Common myeloid progenitor, CD34-positive (primary cell): ENCODE data around the gene SLC8A1.

ENCODE experiments used
- CTCF ChIA-PET: fragments of 350-600 bp; sonication (Branson Sonifier 250); formaldehyde crosslinking; loops from one replicate; lab custom pipeline; 2021; ENCODE audit warnings: antibody characterized with exemption; lab: Charles Lee
- POLR2A ChIA-PET: fragments of 350-600 bp; sonication (Branson Sonifier 250); formaldehyde crosslinking; loops from one replicate; lab custom pipeline; 2021; ENCODE audit warnings: antibody characterized with exemption; lab: Charles Lee
- DNase-seq, 3 donors: peaks; one replicate each; pipeline versions ENCODE4 v3.0.0 to v3.0.0-alpha.2; 2013
- H3K27ac ChIP-seq, 2 experiments: 1 replicate in 1 of 2; 2 replicates in 1 of 2; pipeline ENCODE4 v1.7.0; 2013; ENCODE audit warnings: inconsistent platforms in 2 of 2, low read length in 2 of 2, mild to moderate bottlenecking in 2 of 2, low read depth in 1 of 2, moderate library complexity in 1 of 2; ENCODE audit not compliant: severe bottlenecking in 2 of 2, insufficient read depth in 1 of 2, poor library complexity in 1 of 2
- H3K27me3 ChIP-seq, 5 experiments: replicated peaks in 2 of 5; 1 replicate in 3 of 5; 2 replicates in 2 of 5; pipeline versions ENCODE4 v1.6.1 to v1.7.0; 2013; ENCODE audit warnings: low read length in 4 of 5, mild to moderate bottlenecking in 2 of 5, moderate library complexity in 2 of 5, inconsistent platforms in 1 of 5; ENCODE audit not compliant: insufficient read depth in 5 of 5, control insufficient read depth in 4 of 5
- H3K36me3 ChIP-seq, 4 experiments: 1 replicate in 2 of 4; 2 replicates in 2 of 4; pipeline versions ENCODE4 v1.6.1 to v1.7.0; 2013; ENCODE audit warnings: low read length in 3 of 4, control low read depth in 1 of 4, mild to moderate bottlenecking in 1 of 4; ENCODE audit not compliant: control insufficient read depth in 4 of 4, insufficient read depth in 4 of 4
- H3K4me1 ChIP-seq, 4 experiments: 1 replicate in 3 of 4; 2 replicates in 1 of 4; pipeline versions ENCODE4 v1.6.1 to v1.7.1; 2013; ENCODE audit warnings: low read length in 3 of 4, mild to moderate bottlenecking in 3 of 4, control low read depth in 1 of 4, inconsistent platforms in 1 of 4, moderate library complexity in 1 of 4; ENCODE audit not compliant: control insufficient read depth in 4 of 4, insufficient read depth in 4 of 4; ENCODE audit errors: control extremely low read depth in 1 of 4
- H3K4me3 ChIP-seq, 7 experiments: 1 replicate in 4 of 7; 2 replicates in 3 of 7; pipeline versions ENCODE4 v1.5.1 to v1.7.0; 2013; ENCODE audit warnings: mild to moderate bottlenecking in 7 of 7, low read length in 6 of 7, moderate library complexity in 6 of 7, inconsistent platforms in 2 of 7, low read depth in 2 of 7, control low read depth in 1 of 7; ENCODE audit not compliant: insufficient read depth in 4 of 7, control insufficient read depth in 1 of 7; ENCODE audit errors: extremely low read depth in 1 of 7
- H3K9me3 ChIP-seq, 5 experiments: 1 replicate in 4 of 5; 2 replicates in 1 of 5; pipeline versions ENCODE4 v1.6.1 to v1.7.1; 2013; ENCODE audit warnings: low read length in 4 of 5, mild to moderate bottlenecking in 2 of 5, inconsistent platforms in 1 of 5, low read depth in 1 of 5, moderate library complexity in 1 of 5; ENCODE audit not compliant: control insufficient read depth in 4 of 5, insufficient read depth in 2 of 5; ENCODE audit errors: control extremely low read depth in 1 of 5
- WGBS: methylation state at CpG from one replicate; pipeline ENCODE4 v1.1.5; 2013; ENCODE audit not compliant: insufficient coverage; 5-methylcytosine and 5-hydroxymethylcytosine counted together

The SLC8A1 gene

GRCh38 chr2:40113272-40113968 is 338.5 kb downstream of the SLC8A1 start:
- Histone ChIP-seq H3K4me3 (no peak overlapping the region), H3K4me1 (no peaks in the 10 kb centered on the region), H3K27ac (no peak overlapping the region), H3K9me3 (no peaks in the 10 kb centered on the region), H3K27me3 (no peaks in the 10 kb centered on the region), H3K36me3 (no peaks in the 10 kb centered on the region)
- 80% methylated on average over 1 of the region's 4 CpGs for WGBS
- CTCF ChIA-PET, result no interaction called here
- no peak for DNase-seq
- POLR2A ChIA-PET, result no interaction called here

- Histone ChIP-seq H3K27me3 (no peaks in the 10 kb centered on the region), H3K36me3 (no peaks in the 10 kb centered on the region), H3K4me1 (no peaks in the 10 kb centered on the region), H3K4me3 (no peak overlapping the region), H3K9me3 (no peaks in the 10 kb centered on the region), H3K27ac (no peak overlapping the region)
- no peak for DNase-seq
- CTCF ChIA-PET, result interaction anchor here (0.5 to 0.7 kb wide), 2 partner anchors 35 to 199 kb away, joined by 3 read pairs; no protein-coding TSS in a partner anchor
- WGBS, result 100% methylated on average over 1 of the region's 4 CpGs
- POLR2A ChIA-PET, result no interaction called here
Measured at GRCh38 chr2:40109381-40109780, 342.5 kb downstream of the SLC8A1 start.

GRCh38 chr2:40108851-40109250 is 343.0 kb downstream of the SLC8A1 start:
- Histone ChIP-seq H3K36me3 (no peaks in the 10 kb centered on the region), H3K9me3 (no peaks in the 10 kb centered on the region), H3K4me3 (no peak overlapping the region), H3K27me3 (no peaks in the 10 kb centered on the region), H3K27ac (no peak overlapping the region), H3K4me1 (no peaks in the 10 kb centered on the region)
- no peak for DNase-seq
- ChIA-PET CTCF (interaction anchor here (0.7 kb wide), 1 partner anchor 35 kb away, joined by 3 read pairs; no protein-coding TSS in a partner anchor), POLR2A (no interaction called here)
- WGBS, result 100% methylated on average over 1 of the region's 4 CpGs

GRCh38 chr2:40106061-40106460 is 345.8 kb downstream of the SLC8A1 start:
- POLR2A ChIA-PET, result no interaction called here
- 100% methylated on average over 2 of the region's 2 CpGs for WGBS
- no peak for DNase-seq
- H3K4me1 ChIP-seq, result no peaks in the 10 kb centered on the region
- H3K27me3 ChIP-seq, result no peaks in the 10 kb centered on the region
- H3K27ac ChIP-seq, result no peak overlapping the region
- no peaks in the 10 kb centered on the region for H3K36me3 ChIP-seq
- H3K9me3 ChIP-seq, result no peaks in the 10 kb centered on the region
- CTCF ChIA-PET, result no interaction called here
- no peak overlapping the region for H3K4me3 ChIP-seq

GRCh38 chr2:40105593-40105992 is 346.3 kb downstream of the SLC8A1 start:
- Histone ChIP-seq H3K9me3 (no peaks in the 10 kb centered on the region), H3K36me3 (no peaks in the 10 kb centered on the region), H3K4me1 (no peaks in the 10 kb centered on the region), H3K27me3 (no peaks in the 10 kb centered on the region), H3K4me3 (no peak overlapping the region), H3K27ac (no peak overlapping the region)
- DNase-seq, result no peak
- CTCF ChIA-PET, result no interaction called here
- POLR2A ChIA-PET, result no interaction called here
- WGBS, result 85% methylated on average over 4 of the region's 5 CpGs

DNA sequence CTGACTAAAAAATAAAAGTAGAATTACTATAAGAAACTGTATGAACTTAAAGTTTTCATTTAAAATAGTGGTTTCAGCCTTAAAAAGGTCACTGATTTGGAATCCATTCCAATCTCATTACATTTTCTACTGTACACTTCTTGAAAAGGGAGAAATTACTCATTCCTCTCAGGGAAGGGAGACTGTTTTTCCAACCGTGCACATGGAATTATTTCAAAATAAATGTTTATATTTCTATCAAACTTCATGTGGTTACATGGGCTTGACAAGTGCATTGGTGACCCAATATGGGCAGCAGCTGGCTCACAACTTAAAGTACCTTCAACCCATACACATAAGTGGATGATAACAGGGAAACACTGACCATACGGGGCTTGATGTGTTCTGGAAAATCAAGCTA is 348.3 kb downstream of the SLC8A1 start:
- no peak overlapping the region for H3K27ac ChIP-seq
- H3K9me3 ChIP-seq, result no peaks in the 10 kb centered on the region
- H3K36me3 ChIP-seq, result no peaks in the 10 kb centered on the region
- H3K27me3 ChIP-seq, result no peaks in the 10 kb centered on the region
- ChIA-PET POLR2A (no interaction called here), CTCF (no interaction called here)
- no peak overlapping the region for H3K4me3 ChIP-seq
- no peaks in the 10 kb centered on the region for H3K4me1 ChIP-seq
- DNase-seq, result no peak
- 100% methylated on average over 1 of the region's 2 CpGs for WGBS

DNA sequence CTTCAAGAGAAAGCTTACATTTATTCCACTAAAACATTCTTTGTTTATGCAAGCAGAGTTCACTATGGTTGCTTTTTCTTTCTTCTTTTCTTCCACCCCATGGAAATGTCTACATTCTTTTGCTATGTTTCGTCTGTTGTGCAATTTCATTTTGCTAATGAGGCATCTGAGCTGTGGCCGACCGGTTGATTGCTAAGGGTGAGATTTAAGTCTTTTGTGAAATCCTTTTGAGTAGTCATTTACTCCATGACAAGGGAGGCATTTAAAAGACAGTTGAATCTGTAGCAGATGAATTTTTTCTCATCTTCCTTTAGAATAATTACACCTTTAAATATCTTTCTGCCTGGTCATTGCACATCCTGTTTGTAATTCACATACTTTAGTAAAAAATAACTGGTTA is 348.7 kb downstream of the SLC8A1 start:
- no peak overlapping the region for H3K27ac ChIP-seq
- H3K36me3 ChIP-seq, result no peaks in the 10 kb centered on the region
- WGBS, result no CpG with 5 or more reads among the region's 3 CpGs
- CTCF ChIA-PET, result no interaction called here
- H3K4me3 ChIP-seq, result no peak overlapping the region
- DNase-seq, result no peak
- no peaks in the 10 kb centered on the region for H3K4me1 ChIP-seq
- H3K27me3 ChIP-seq, result no peaks in the 10 kb centered on the region
- POLR2A ChIA-PET, result no interaction called here
- no peaks in the 10 kb centered on the region for H3K9me3 ChIP-seq
